ENCODE measurements around the gene NFIX. TPM values are rescaled to one million over a fixed set of nuclear protein-coding genes. Genes with fewer than 3 reads are reported as not detected.
A peak's percentile ranks its signal among the peaks of the same experiment; 100 is the strongest.

NFIX gene
- polyA plus RNA-seq, 1 donor (not counting 4 experiments of a cell fraction or from before 2014, with no cell fraction given): 5.2 TPM

- DNase-seq (ENCODE audit: low read depth, low spot score) (no peak), FAIRE-seq (no peak)
- Histone ChIP-seq H3K4me2 (ENCODE audit: control insufficient read depth, extremely low read depth, insufficient read depth, low read depth, low read length) (peak overlapping the region; percentile 46), H3K36me3 (ENCODE audit: control insufficient read depth in 2 of 2, extremely low read depth in 1 of 2, insufficient read depth in 2 of 2, low read length in 2 of 2) (peaks cover 0 to 9% of the 10 kb centered on the region in 2 experiments), H4K20me1 (ENCODE audit: control insufficient read depth, extremely low read depth, insufficient read depth, low read length) (no peaks in the 10 kb centered on the region), H3K27ac (ENCODE audit: control insufficient read depth, insufficient read depth, low read length) (peak overlapping the region; percentile 47), H3K4me3 (ENCODE audit: control insufficient read depth in 2 of 3, extremely low read depth in 1 of 3, insufficient read depth in 2 of 3, low read depth in 1 of 3, low read length in 3 of 3) (no peak overlapping the region), H2AFZ (ENCODE audit: control insufficient read depth, low read length) (no peak overlapping the region), H3K9ac (ENCODE audit: control insufficient read depth, extremely low read depth, insufficient read depth, low read length) (peak overlapping the region; percentile 51), H3K27me3 (ENCODE audit: control insufficient read depth, extremely low read depth, insufficient read depth, low read length) (no peaks in the 10 kb centered on the region), H3K4me1 (ENCODE audit: control insufficient read depth, extremely low read depth, insufficient read depth, low read length) (peaks cover 68% of the 10 kb centered on the region), H3K9me1 (ENCODE audit: control insufficient read depth, extremely low read depth, insufficient read depth, low read length) (peaks cover 10% of the 10 kb centered on the region), H3K9me3 (ENCODE audit: control insufficient read depth, low read depth, low read length) (no peaks in the 10 kb centered on the region), H3K79me2 (ENCODE audit: control insufficient read depth, insufficient read depth, low read length) (peaks cover 70% of the 10 kb centered on the region)
- TF ChIP-seq EZH2 (IDR thresholded peaks at IDR 0.05; ENCODE audit: low read length) (no peak), CTCF (optimal IDR thresholded peaks at IDR 0.05 in 1 of 3, IDR thresholded peaks at IDR 0.05 in 1 of 3, conservative IDR thresholded peaks at IDR 0.05 in 1 of 3; ENCODE audit: extremely low read depth in 1 of 3, insufficient read depth in 2 of 3, low read length in 3 of 3) (no peak)
- dilution Hi-C loops (cut with MboI; ENCODE audit: extremely low pct_ligation_motif_present, low sequenced_read_pairs): no loop called here
Measured at GRCh38 chr19:13040948-13041292, 45.6 kb downstream of the NFIX start.

- Histone ChIP-seq H3K27me3 (ENCODE audit: control insufficient read depth, extremely low read depth, insufficient read depth, low read length) (no peaks in the 10 kb centered on the region), H3K36me3 (ENCODE audit: control insufficient read depth in 2 of 2, extremely low read depth in 1 of 2, insufficient read depth in 2 of 2, low read length in 2 of 2) (peaks cover 0 to 16% of the 10 kb centered on the region in 2 experiments), H3K4me3 (ENCODE audit: control insufficient read depth in 2 of 3, extremely low read depth in 1 of 3, insufficient read depth in 2 of 3, low read depth in 1 of 3, low read length in 3 of 3) (no peak overlapping the region), H3K79me2 (ENCODE audit: control insufficient read depth, insufficient read depth, low read length) (peaks cover 74% of the 10 kb centered on the region), H3K9ac (ENCODE audit: control insufficient read depth, extremely low read depth, insufficient read depth, low read length) (no peak overlapping the region), H4K20me1 (ENCODE audit: control insufficient read depth, extremely low read depth, insufficient read depth, low read length) (no peaks in the 10 kb centered on the region), H2AFZ (ENCODE audit: control insufficient read depth, low read length) (no peak overlapping the region), H3K4me2 (ENCODE audit: control insufficient read depth, extremely low read depth, insufficient read depth, low read depth, low read length) (no peak overlapping the region), H3K27ac (ENCODE audit: control insufficient read depth, insufficient read depth, low read length) (no peak overlapping the region), H3K4me1 (ENCODE audit: control insufficient read depth, extremely low read depth, insufficient read depth, low read length) (peaks cover 52% of the 10 kb centered on the region), H3K9me3 (ENCODE audit: control insufficient read depth, low read depth, low read length) (no peaks in the 10 kb centered on the region), H3K9me1 (ENCODE audit: control insufficient read depth, extremely low read depth, insufficient read depth, low read length) (peaks cover 10% of the 10 kb centered on the region)
- FAIRE-seq (no peak), DNase-seq (ENCODE audit: low read depth, low spot score) (no peak)
- no peak for TF ChIP-seq EZH2 (IDR thresholded peaks at IDR 0.05; ENCODE audit: low read length)
- no peak for TF ChIP-seq CTCF (optimal IDR thresholded peaks at IDR 0.05 in 1 of 3, IDR thresholded peaks at IDR 0.05 in 1 of 3, conservative IDR thresholded peaks at IDR 0.05 in 1 of 3; ENCODE audit: extremely low read depth in 1 of 3, insufficient read depth in 2 of 3, low read length in 3 of 3)
- dilution Hi-C loops (cut with MboI; ENCODE audit: extremely low pct_ligation_motif_present, low sequenced_read_pairs): no loop called here
Measured at GRCh38 chr19:13042443-13043130, 47.3 kb downstream of the NFIX start.
